Activated CD8-positive, alpha-beta memory T cell treated with anti-CD3 and anti-CD28 coated beads, Interleukin-2, amount 50 U/mL, for 1 hour (primary cell): Measurements from ENCODE around the gene TIMM13.

Source experiments
- DNase-seq: peaks from one replicate; pipeline ENCODE4 v3.0.0-alpha.2; 2020; ENCODE audit errors: extremely low read depth

TIMM13 gene

DNA sequence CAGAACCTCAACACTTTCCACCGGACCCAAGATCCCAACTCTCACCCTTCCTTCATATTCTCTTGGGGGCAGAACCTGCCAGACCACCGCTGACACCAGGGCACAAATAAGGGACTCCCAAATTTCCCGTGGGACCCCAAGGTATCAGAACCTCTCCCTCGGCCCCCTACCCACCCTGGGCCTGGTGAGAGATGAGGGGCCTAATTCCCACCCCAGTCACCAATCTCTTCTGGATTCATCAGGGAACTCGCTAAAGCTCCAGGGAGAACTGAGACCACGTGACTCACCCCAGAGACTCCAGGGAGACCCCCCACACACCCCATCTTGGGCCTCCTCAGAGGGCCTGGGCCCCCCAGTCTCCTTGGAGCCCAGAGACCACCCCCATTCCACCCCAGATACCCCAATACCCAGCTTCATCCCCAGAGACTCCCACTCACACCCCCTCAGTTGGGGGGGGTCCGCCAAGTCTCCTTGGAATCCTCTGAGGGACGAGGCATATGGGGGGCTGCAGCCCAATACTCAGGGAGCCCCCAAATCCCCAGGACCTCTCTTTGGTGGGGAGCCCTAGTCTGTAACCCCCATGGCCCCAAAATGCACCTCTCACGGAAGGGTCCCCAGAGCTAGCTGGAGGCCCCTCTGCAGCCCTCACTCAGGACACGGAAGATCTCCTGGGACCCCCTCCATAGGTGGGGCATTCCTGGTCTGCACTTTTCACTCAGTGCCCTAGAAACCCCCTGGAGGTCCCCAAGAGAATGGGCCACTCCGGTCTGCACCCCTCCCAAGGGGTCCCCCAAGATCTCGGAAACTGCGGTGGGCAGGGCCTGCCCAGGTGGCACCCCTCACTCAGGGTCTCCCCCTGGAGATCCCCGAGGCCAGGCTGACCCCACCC is 27.8 kb upstream of the TIMM13 start:
- DNase-seq, result no peak

DNA sequence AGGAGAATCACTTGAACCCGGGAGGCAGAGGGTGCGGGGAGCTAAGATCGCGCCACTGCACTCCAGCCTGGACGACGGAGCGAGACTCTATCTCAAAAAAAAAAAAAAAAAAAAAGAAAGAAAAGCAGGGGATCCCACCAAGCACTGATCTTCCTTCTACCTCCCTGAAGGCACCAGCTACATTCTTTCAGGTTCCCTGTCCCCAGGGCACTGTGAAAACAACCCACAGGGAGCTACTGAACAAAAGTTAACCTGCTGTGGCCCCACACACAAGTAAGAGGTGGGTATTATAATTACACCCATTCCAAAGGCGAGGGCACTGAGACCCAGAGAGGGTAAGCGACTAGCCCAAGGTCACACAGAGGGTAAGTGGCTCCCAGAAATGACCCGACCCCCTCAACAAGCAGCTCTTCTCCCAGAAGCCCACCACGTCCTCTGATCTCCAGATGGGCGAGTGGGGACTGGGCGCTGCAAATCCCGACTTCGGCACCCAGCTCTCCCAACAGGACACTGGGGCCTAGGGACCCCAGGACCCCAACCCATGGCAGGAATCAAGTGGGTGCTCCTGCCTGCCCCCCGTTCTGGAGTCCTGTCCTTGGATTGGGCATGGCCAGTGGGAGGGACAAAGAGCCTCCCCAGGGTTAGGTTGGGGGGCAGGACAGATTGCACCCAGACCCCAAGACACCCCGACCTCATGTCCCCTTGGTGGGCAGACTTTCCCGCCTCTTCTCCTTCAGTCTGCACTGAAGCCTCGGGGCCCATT is 27.0 kb upstream of the TIMM13 start:
- DNase-seq, result no peak

DNA sequence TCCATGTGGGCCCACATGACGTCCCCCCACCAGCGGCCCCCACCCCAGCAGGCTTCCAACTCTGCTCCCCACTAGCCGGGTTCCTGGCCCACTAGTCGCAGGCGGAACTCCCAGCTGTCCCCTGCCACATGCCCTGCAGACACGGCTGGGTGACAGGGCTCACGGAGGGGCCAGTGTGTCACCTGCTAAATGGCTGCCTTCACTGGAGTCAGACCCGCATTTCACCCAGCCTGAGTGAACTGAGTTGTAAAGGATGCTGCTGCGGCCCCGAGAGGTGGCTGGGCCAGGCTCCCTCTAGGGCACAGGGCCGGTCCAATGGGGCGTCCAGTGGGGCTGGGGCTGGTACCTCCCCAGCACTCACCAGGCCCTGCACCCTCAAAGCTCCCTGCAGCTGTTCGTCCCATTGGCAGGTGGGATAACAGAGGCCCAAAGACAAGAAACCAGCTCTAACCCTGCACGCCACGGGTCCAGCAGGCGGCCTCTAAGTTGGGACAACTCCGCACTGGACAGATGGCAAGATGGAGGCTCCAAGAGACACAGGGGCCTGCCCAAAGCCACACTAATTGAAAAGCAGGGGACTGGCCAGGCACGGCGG is 26.1 kb upstream of the TIMM13 start:
- no peak for DNase-seq

DNA sequence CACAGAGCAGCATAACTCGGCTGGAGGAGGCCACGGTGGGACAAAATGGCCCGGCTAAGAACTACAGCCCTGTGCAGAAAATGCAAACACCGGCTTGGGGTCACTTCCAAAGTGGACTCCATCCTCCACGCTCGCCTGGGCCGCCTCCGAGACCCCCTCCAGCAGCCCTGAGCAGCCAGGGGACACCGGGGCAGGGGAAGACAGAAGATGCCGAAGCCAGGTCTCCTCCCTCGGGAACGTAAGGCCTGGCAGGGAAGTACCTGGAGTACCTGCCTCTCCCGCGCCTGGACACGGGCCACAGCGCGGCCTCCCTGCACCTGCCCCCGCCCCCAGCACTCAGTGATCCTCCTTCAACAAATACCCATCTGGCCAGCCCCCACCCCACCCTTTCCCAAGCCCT is 24.4 kb upstream of the TIMM13 start:
- DNase-seq, result no peak

DNA sequence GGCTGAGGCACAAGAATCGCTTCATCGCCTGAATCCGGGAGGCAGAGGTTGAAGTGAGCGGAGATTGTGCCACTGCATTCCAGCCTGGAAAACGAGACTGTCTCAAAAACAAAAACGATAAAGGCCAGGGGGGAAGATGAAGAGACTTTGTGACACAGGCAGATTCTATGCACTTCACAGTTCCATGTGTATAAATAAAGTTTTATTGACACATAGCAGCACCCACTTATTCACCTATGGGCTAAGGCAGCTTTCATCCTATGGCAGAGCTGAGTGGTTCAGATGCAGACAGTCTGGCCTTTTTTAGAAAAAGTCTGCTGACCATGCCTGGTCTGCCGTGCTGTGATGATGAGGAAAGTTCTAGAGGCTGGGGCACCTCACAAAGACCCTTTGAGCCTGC is 23.8 kb upstream of the TIMM13 start:
- no peak for DNase-seq

DNA sequence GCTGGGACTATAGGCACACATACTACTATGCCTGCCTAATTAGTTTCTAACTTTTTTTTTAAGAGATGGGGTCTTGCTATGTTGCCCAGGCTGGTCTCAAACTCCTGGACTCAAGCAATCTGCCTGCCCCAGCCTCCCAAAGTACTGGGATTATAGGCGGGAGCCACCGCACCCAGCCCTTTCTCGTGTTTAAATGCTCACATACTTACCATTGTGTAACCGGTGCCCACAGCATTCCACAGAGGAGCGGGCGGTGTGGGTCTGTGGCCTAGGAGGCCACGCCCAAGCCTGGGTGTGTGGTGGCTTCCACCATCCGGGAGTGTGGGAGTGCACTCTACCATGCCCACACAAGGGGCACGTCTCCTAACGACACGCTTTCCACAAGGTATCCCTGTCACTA is 21.6 kb upstream of the TIMM13 start:
- DNase-seq, result no peak

DNA sequence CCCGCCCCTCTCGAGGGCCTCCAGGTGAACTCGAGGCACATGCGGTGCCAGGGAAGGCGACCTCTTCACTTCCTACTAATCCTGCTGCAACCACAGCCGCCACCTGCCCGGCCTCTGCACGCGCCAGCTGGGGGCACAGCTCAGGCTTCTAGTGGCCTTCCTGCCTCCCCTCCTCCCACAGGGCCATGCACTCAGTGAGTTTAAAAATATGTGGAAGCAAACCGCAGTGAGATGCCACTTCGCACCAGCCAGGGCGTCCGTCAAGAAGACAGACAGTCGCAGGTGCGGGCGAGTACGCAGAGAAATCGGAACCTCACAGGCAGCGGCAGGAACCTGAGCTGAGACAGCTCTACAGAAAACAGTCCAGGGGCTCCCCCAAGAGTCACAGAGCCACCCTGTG is 19.0 kb upstream of the TIMM13 start:
- no peak for DNase-seq

DNA sequence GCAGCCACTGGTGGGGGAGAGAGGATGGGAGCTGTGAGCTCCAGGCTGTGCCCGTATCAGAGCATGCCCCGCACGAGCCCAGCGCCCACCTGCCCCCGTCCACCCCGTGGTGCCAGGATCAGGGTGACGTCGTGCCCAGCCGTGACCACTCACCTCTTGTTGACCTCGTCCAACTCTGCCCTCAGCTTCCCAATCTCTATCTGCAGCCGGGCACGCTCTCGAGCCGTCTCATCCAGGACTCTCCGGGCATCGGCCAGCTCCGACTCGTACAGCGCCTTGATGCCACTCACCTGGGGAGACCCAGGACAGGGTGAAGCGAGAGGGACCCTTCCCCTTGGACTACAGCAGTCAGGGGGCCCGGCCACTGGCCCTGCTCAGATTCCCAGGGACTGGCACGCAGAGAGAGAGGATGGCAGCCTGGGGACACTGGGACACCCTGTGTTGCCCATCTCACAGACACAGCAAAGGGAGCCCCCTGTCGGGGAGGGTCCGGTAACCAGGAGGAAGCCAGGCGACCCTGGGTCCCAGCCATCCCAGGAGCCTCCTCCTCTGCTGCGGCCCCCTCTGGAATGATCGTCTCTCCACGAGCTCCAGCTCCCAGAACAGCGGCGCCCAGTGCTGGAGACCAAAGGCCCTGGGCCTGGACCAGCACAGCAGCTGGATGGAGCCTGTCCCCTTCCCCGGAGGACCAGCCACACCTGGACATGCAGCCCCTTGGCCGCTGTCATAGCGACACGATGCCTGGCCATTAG is 17.0 kb upstream of the TIMM13 start:
- no peak for DNase-seq

DNA sequence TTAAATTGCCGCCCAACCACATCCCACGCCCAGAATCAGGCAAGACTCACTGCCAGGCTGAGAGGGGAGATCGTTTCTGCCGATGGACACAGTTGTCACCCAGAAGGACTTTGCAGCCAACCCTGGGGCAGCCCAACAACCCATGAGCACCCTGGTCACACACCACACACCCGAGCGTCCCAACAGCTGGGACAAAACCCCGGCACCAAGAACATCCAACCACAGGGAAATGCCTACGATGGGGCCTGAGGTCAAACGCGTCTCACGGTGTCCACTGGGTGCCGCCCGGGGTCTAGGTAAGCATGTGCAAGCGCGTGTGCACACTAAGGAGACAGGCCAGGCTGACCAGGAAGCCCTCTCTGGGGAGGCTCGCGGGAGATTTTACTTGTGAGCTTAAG is 16.4 kb upstream of the TIMM13 start:
- no peak for DNase-seq

DNA sequence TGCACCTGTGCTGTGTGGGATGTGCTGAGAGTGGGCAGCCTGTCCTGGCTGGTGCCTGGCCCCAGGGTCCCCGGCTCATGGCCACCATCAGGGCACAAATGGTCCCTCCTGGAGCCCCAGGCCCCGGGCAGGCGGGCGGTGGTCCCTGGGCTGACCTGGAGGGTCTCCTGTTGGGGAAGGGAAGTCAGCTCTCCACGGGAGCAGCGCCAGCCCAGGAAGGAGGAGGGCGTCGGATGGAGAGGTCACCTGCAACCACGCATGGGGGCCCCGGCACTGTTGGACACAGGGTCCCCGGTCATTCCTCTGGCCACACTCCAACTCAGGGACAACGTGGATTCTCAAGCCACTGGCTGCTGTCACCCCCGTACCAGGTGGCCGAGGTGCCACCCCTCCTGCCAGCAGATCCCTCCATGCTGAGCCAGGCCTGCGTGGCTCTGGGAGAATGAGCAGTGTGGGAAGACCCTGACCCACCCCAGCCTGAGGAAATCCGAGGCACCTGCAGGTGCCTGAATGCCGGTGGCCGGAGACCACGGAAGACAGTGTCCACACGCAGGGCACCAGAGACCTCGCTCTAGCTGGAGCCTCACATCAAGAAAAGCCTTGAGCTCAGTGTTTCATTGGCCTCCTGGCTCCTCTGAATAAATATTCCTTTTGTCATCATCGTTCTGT is 15.9 kb upstream of the TIMM13 start:
- no peak for DNase-seq

DNA sequence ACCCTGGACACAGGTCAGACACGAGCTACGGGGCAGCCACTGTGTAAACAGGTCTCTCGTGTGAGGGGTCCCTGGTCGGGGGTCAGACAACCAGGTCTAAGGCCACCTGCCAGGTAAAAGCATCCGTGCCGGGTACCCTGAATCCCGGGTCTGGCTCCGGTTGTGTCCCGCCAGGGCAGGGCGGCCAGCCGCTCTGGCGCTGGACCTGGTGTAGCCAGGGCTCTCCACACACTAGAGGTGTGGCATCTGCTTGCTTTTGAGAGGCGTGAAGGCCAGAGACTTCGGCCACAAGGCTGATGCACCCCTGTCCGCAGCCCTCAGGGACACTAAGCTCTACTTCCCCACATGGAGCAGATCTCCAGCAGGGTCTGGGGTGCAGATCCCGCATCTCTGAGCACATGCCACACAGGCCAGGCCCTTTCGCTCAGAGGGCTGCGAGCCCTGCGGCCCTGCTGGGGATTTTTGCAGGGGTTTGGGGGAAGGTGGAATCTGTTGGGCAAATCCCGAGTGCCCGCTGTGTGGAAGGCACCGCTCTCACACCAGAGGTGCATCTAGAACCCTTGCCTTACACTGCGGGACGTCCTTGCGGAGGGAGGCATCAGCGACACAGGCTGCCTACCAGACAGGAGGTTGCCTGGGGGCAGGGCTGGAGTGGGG is 13.8 kb upstream of the TIMM13 start:
- no peak for DNase-seq

DNA sequence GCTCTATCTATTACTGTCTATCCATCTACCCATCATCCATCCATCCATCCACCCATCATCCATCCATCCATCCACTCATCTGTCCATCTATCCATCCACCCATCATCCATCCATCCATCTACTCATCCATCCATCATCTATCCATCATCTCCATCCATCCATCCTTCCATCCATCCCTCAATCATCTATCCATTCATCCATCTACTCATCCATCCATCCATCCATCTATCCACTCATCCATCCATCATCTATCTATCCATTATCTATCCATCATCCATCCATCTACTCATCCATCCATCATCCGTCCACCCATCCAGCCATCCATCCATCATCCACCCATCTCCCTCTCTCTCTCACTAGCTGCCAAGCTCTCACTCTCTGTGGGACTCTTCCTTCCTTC is 13.1 kb upstream of the TIMM13 start:
- DNase-seq, result no peak

DNA sequence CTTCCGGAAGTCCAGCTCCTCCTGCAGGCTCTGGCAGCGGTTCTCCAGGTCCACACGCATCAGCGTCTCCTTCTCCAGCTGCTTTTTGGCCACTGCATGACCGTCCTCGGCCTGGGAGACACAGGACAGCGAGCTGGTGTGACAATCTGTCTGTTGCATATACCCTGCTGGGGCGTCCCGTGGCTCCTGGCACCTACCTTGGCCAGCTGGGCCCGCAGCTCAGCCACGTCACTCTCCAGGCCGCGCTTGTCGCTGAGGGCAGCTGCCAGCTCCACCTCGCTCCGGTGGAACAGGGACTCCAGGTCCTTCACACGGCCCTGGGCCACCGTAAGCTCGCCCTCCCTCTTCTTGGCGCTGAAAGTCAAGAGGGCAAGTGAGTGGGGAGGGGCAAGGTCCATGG is 10.8 kb upstream of the TIMM13 start:
- no peak for DNase-seq

DNA sequence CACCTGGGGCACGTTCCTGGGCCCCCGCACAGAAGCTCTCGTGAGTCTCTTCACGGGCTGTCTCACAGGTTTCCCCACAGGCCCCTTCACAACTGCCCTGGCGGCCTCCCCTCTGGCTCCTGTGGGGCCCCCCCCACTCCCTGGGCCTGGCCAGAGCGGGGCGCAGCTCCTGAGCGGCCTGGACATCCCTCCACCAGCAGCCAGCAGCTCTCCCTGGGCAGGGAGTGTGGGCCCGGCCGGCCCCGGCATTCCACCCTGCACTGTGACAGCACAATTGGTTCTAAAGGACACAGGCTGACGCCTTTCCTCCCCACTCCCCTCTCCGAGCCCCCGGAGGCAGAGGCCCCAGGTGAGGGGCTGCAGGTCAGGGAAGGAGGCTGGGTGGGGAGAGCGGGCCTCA is 9.5 kb upstream of the TIMM13 start:
- DNase-seq, result no peak

DNA sequence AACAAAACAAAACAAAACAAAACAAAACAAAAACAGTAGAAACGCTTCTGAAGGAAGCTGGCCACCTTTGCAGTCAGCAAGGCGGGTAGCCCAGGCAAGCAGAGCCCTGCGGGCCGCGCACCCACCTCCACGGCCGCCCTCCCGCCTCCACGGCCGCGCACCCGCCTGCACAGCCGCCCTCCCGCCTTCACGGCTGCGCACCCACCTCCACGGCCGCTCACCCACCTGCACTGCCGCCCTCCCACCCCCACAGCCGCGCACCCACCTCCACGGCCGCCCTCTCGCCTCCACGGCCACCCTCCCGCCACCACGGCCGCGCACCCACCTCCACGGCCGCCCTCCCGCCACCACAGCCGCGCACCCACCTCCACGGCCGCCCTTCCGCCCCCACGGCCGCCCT is 9.0 kb upstream of the TIMM13 start:
- no peak for DNase-seq

DNA sequence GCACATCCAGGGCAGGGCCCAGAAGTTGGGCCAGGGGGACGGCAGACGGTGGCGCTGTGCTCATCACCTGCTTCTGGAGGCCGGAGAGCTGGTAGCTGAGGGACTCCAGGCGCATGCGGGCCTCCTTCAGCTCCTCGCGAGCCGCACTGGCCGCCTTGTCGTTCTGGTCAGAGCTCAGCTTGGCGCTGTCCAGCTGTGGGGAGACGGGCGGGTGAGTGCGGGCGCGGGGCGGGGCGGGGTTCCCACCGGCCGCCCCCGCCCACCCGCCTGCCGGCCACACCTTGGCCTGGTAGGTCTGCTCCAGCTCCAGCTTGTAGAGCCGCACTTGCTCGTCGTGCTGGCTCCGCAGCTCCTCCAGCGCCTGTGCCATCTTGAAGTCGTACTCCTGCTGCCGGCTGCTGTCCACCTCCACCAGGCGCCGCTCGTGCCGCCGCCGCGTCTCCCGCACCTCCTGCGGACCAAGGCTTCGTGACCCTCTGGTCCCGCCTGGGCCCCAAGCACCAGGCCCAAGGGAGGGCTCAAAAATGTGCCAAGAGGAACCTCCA is 7.4 kb upstream of the TIMM13 start:
- no peak for DNase-seq

DNA sequence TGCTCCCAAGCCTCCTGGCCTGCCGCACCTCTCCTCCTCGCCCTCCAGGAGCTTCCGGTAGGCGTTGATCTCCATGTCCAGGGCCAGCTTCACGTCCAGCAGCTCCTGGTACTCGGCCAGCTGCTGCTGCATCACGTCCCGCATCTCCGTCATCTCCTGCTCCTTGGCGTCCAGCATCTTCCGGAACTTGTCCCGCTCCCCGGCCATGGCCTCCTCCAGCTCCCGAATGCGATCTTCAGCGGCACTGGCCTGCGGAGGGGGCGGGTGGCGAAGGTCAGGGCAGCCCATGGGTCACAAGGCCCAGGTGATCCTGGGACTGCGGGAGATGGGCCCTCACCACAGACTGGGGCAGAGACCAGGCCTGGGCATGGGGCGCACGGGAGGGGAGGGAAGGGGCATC is 6.9 kb upstream of the TIMM13 start:
- no peak for DNase-seq

DNA sequence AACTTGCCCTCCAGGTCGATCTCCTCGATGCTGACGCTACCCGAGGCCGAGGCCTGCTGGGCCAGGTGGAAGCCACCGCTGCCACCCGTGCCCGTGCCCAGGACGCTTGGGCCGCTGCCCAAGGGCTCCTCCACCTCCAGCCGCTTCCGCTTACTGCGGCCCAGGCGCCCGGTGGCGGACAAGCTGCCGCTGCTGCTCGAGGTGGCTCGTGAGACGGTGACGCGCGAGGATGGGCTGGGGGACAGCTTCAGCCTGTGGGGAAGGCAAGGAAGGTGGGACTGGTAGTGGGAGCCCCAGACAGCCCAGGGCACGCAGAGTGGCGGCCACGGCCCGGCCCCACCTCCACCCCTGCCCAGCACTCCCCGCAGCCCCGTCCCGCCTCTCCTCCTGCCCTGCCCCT is 6.5 kb upstream of the TIMM13 start:
- no peak for DNase-seq

DNA sequence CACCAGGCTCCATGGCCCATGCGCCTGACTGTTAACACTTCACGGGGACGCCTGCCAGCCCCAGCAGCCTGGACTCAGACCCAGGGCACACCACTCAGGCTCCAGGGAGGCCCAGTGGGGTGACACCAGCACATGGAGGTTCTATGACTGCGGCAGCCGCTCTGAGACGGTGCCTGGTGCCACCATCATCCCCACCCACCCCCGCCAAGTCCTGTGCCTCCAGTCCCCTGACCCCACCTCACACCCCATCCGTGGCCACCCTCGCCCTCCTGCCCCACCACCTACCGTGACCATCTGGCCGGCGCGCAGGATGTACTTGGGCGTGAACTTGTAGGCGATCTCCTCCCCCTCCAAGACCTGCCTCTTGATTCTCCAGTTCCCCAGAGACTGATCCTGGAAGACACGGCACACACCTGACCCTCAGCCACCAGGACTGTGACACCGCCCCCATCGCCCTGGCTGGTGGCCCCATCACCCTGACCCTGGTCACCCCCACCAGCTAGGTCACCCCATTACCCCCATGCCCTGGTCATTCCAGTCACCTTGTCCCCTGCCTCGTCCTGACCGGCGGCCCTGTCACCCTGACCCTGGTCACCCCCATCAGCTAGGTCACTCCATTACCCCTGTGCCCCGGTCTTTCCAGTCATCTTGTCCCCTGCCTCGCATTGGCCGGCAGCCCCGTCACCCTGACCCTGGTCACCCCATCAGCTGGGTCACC is 4.9 kb upstream of the TIMM13 start:
- DNase-seq, result no peak
